SK-N-SH treated with all-trans-retinoic acid at 6 μM for 48 hours (cell line): Measurements from ENCODE around the gene KRT4.

Experiments
- ATAC-seq: fragments of 200-7000 bp; cut with Tn5 transposase; 3 replicates; pipeline ENCODE4 v1.9.1; 2020; ENCODE audit warnings: mild to moderate bottlenecking, moderate library complexity
- ARNTL ChIP-seq: fragments of 450-650 bp; formaldehyde crosslinking; IDR thresholded peaks from 2 replicates; pipeline ENCODE4 v1.5.0; 2020; ENCODE audit warnings: low read depth, mild to moderate bottlenecking, moderate library complexity, borderline replicate concordance
- BACH2 ChIP-seq: fragments of 250-450 bp; sonication (Bioruptor Pico); IDR thresholded peaks from 2 replicates; pipeline ENCODE4 v1.9.0; 2021; ENCODE audit warnings: mild to moderate bottlenecking, borderline replicate concordance
- CSDC2 ChIP-seq: fragments of 250-450 bp; sonication (Bioruptor Pico); IDR thresholded peaks from 2 replicates; pipeline ENCODE4 v1.5.0; 2020; ENCODE audit warnings: mild to moderate bottlenecking, moderate library complexity
- ESRRG ChIP-seq: fragments of 250-450 bp; sonication (Bioruptor Pico); IDR thresholded peaks from 2 replicates; pipeline ENCODE4 v1.6.1; 2021; ENCODE audit warnings: mild to moderate bottlenecking
- GLIS3 ChIP-seq: fragments of 250-450 bp; sonication (Bioruptor Pico); IDR thresholded peaks from 2 replicates; pipeline ENCODE4 v1.5.0; 2020; ENCODE audit warnings: mild to moderate bottlenecking, moderate library complexity
- ISL1 ChIP-seq: fragments of 250-450 bp; sonication (Bioruptor Pico); IDR thresholded peaks from 2 replicates; pipeline ENCODE4 v2.1.2; 2022; ENCODE audit warnings: mild to moderate bottlenecking, moderate library complexity
- OSR1 ChIP-seq: fragments of 250-450 bp; sonication (Bioruptor Pico); IDR thresholded peaks from 2 replicates; pipeline ENCODE4 v1.8.0; 2022; ENCODE audit warnings: moderate library complexity, mild to moderate bottlenecking, inconsistent platforms
- PPARA ChIP-seq: fragments of 250-450 bp; sonication (Bioruptor Pico); IDR thresholded peaks from 2 replicates; pipeline ENCODE4 v1.5.0; 2020; ENCODE audit warnings: mild to moderate bottlenecking, borderline replicate concordance
- SNAI2 ChIP-seq: fragments of 250-450 bp; sonication (Bioruptor Pico); IDR thresholded peaks from 2 replicates; pipeline ENCODE4 v1.5.0; 2020; ENCODE audit warnings: mild to moderate bottlenecking, moderate library complexity
- TOX ChIP-seq: fragments of 250-450 bp; sonication (Bioruptor Pico); IDR thresholded peaks from 2 replicates; pipeline ENCODE4 v1.8.0; 2021; ENCODE audit warnings: mild to moderate bottlenecking, moderate library complexity, borderline replicate concordance
- ZC3H10 ChIP-seq: fragments of 250-450 bp; sonication (Bioruptor Pico); IDR thresholded peaks from 2 replicates; pipeline ENCODE4 v1.5.1; 2021; ENCODE audit warnings: mild to moderate bottlenecking, moderate library complexity
- ZFP3 ChIP-seq: fragments of 250-450 bp; sonication (Bioruptor Pico); IDR thresholded peaks from 2 replicates; pipeline ENCODE4 v1.5.0; 2020; ENCODE audit warnings: mild to moderate bottlenecking, moderate library complexity
- ZFP30 ChIP-seq: fragments of 450-650 bp; formaldehyde crosslinking; IDR thresholded peaks from 2 replicates; pipeline ENCODE4 v1.5.0; 2022; ENCODE audit warnings: mild to moderate bottlenecking, moderate library complexity
- ZNF70 ChIP-seq: fragments of 450-650 bp; formaldehyde crosslinking; IDR thresholded peaks from 2 replicates; pipeline ENCODE4 v1.5.0; 2020; ENCODE audit warnings: mild to moderate bottlenecking, moderate library complexity
- ZNF8 ChIP-seq: fragments of 450-650 bp; formaldehyde crosslinking; IDR thresholded peaks from 2 replicates; pipeline ENCODE4 v1.5.0; 2020; ENCODE audit warnings: mild to moderate bottlenecking, moderate library complexity
- TF ChIP-seq, protein P1 (sequence below): fragments of 250-450 bp; sonication (Bioruptor Pico); IDR thresholded peaks from 2 replicates; pipeline ENCODE4 v1.5.1; 2020; ENCODE audit warnings: low read depth, mild to moderate bottlenecking, moderate library complexity
- TF ChIP-seq, protein P2 (sequence below): fragments of 250-450 bp; sonication (Bioruptor Pico); IDR thresholded peaks from 2 replicates; pipeline ENCODE4 v1.5.0; 2020; ENCODE audit warnings: mild to moderate bottlenecking, moderate library complexity
- TF ChIP-seq, protein P3 (sequence below): fragments of 250-450 bp; sonication (Bioruptor Pico); IDR thresholded peaks from 2 replicates; pipeline ENCODE4 v1.8.0; 2020; ENCODE audit warnings: mild to moderate bottlenecking, moderate library complexity, borderline replicate concordance
- TF ChIP-seq, protein P4 (sequence below): fragments of 250-450 bp; sonication (Bioruptor Pico); IDR thresholded peaks from 2 replicates; pipeline ENCODE4 v1.8.0; 2021; ENCODE audit warnings: low read depth, mild to moderate bottlenecking, moderate library complexity, borderline replicate concordance

KRT4 gene

DNA sequence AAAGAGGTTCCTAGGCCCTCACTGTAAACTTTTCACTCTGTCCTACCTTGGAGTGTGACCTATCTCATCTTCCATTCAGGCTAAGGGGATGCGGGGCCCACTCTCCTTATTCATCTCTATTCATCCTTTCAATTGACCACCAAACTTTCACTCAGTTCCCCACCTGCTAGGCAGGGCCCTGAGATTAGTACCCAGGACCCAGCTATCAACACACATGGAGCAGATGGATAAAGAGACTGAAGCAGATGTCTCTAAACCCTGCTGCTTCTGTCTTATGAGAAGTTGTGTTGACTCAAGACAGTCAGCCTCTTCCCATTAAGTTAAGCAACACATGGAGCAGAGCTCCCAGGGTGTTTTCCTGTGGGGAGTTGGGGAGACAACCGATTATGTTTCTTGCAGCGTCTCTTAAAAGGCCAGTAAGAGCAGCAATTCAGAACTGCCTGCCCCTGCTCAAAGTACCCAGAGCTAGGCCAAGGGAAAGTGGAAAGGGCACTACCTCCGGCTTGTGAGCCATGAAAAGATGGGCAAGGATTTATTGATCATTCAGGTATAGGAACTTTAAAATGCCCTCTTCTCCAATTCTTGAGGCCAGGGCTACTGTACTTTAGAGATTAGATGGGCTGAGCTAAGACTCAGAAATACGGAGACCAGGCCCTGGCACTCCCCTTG, 47.4 kb downstream of the KRT4 start:
- TF ChIP-seq, protein P1, sequence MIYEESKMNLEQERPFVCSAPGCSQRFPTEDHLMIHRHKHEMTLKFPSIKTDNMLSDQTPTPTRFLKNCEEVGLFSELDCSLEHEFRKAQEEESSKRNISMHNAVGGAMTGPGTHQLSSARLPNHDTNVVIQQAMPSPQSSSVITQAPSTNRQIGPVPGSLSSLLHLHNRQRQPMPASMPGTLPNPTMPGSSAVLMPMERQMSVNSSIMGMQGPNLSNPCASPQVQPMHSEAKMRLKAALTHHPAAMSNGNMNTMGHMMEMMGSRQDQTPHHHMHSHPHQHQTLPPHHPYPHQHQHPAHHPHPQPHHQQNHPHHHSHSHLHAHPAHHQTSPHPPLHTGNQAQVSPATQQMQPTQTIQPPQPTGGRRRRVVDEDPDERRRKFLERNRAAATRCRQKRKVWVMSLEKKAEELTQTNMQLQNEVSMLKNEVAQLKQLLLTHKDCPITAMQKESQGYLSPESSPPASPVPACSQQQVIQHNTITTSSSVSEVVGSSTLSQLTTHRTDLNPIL = no peak
- TF ChIP-seq, protein P2, sequence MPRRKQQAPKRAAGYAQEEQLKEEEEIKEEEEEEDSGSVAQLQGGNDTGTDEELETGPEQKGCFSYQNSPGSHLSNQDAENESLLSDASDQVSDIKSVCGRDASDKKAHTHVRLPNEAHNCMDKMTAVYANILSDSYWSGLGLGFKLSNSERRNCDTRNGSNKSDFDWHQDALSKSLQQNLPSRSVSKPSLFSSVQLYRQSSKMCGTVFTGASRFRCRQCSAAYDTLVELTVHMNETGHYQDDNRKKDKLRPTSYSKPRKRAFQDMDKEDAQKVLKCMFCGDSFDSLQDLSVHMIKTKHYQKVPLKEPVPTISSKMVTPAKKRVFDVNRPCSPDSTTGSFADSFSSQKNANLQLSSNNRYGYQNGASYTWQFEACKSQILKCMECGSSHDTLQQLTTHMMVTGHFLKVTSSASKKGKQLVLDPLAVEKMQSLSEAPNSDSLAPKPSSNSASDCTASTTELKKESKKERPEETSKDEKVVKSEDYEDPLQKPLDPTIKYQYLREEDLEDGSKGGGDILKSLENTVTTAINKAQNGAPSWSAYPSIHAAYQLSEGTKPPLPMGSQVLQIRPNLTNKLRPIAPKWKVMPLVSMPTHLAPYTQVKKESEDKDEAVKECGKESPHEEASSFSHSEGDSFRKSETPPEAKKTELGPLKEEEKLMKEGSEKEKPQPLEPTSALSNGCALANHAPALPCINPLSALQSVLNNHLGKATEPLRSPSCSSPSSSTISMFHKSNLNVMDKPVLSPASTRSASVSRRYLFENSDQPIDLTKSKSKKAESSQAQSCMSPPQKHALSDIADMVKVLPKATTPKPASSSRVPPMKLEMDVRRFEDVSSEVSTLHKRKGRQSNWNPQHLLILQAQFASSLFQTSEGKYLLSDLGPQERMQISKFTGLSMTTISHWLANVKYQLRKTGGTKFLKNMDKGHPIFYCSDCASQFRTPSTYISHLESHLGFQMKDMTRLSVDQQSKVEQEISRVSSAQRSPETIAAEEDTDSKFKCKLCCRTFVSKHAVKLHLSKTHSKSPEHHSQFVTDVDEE (CRISPR knock-in tag) = no peak
- TF ChIP-seq SNAI2 (no peak), ZNF8 (no peak), PPARA (no peak)
- TF ChIP-seq, protein P3, sequence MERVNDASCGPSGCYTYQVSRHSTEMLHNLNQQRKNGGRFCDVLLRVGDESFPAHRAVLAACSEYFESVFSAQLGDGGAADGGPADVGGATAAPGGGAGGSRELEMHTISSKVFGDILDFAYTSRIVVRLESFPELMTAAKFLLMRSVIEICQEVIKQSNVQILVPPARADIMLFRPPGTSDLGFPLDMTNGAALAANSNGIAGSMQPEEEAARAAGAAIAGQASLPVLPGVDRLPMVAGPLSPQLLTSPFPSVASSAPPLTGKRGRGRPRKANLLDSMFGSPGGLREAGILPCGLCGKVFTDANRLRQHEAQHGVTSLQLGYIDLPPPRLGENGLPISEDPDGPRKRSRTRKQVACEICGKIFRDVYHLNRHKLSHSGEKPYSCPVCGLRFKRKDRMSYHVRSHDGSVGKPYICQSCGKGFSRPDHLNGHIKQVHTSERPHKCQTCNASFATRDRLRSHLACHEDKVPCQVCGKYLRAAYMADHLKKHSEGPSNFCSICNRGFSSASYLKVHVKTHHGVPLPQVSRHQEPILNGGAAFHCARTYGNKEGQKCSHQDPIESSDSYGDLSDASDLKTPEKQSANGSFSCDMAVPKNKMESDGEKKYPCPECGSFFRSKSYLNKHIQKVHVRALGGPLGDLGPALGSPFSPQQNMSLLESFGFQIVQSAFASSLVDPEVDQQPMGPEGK = no peak
- ATAC-seq = no peak

DNA sequence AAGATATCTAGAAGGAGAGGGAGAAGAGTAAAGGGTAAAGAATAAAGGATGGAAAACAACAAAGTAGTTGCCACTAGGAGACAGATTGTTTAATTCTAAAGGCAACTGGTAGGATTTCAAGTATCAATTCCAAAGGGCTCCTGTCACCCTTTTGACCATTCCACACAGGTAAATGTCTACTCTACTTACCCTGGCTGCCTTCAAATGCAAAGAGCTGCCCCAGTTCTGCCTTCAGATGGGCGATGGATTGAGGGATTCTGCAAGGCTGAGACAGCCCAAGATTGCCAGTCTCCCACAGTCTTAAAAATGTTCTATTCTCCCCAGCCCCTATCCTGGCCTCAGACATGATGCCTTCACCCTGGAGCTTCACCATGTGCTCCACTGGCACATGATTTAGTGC, 48.2 kb downstream of the KRT4 start:
- TF ChIP-seq ESRRG (CRISPR knock-in tag) (no peak), ZC3H10 (CRISPR knock-in tag) (no peak), CSDC2 (CRISPR knock-in tag) (no peak), ZFP30 (CRISPR knock-in tag) (no peak), ISL1 (no peak)
- TF ChIP-seq, protein P3 = no peak
- no peak for ATAC-seq

DNA sequence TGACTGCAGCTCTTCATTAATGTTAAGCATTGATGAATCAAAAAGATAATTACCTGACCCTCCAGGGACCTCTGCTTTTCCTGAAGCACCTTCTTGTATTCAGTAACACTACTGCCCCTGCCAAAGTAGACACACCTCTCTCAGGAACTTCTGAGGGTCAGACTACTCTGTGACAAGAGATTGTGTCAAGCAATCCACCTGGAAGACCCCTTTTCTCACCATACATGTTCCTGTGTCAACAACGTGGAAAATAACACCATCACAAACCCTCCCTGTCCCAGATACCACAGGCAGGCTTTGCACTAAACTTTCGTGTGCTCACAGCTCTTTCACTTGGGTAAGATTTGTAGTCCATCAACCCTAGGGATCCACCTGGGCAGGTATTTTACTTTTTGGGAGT, 49.9 kb downstream of the KRT4 start:
- no peak for ATAC-seq

DNA sequence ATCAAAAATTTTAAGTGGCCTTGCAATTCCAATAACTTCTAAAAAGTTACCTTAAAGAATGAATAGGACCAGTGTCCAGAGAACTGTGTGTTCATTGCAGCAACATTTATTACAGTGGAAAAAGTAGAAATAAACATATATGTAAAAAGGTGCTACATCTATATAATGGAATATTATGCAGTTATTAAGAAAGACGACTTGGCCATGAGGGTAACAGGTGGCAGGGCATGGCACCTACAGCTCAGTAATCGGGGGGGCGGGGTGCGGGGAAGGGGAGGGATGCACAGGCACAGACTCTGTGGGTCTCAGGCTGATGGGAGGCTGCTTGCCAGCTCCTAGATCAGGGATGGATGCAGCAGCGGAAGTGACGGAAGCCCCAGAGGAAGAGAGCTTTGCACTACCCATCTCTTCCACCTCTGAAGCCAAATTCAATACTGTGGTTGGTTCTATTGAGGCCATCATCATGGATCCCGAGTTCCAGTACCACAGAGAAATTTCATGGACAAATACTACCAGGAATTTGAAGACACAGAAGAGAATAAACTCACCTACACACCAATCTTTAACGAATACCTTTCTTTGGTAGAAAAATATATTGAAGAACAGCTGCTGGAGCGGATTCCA, 50.8 kb downstream of the KRT4 start:
- no peak for TF ChIP-seq ZC3H10 (CRISPR knock-in tag)

More for the DNA sequence above, 49.9 kb downstream of the KRT4 start:
- TF ChIP-seq ZC3H10 (CRISPR knock-in tag) = no peak
- TF ChIP-seq BACH2 = no peak
- TF ChIP-seq GLIS3 (CRISPR knock-in tag) = no peak
- TF ChIP-seq TOX (CRISPR knock-in tag) = no peak
- no peak for TF ChIP-seq ISL1
- no peak for TF ChIP-seq ZNF8
- TF ChIP-seq OSR1 (CRISPR knock-in tag) = no peak
- no peak for TF ChIP-seq ESRRG (CRISPR knock-in tag)

DNA sequence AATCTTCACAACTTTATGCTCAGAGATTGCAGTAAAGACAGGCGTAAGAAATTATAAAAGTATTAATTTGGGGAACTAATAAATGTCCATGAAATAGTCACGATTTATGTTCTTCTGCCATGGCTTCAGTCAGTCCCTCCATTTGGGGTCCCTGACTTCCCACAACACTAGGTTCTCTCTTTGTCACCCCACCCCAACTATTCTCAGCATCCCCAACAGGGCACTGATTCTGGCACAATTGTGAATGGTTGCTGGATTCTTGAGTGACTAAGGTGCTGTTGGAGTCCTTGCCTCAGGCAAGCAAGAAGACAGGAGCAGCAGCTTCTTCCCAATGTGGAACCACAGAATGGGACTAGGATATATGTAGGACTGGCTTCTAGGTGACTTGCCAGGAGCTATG, 52.1 kb downstream of the KRT4 start:
- no peak for ATAC-seq
- TF ChIP-seq ARNTL (CRISPR knock-in tag) = no peak
- TF ChIP-seq, protein P4, sequence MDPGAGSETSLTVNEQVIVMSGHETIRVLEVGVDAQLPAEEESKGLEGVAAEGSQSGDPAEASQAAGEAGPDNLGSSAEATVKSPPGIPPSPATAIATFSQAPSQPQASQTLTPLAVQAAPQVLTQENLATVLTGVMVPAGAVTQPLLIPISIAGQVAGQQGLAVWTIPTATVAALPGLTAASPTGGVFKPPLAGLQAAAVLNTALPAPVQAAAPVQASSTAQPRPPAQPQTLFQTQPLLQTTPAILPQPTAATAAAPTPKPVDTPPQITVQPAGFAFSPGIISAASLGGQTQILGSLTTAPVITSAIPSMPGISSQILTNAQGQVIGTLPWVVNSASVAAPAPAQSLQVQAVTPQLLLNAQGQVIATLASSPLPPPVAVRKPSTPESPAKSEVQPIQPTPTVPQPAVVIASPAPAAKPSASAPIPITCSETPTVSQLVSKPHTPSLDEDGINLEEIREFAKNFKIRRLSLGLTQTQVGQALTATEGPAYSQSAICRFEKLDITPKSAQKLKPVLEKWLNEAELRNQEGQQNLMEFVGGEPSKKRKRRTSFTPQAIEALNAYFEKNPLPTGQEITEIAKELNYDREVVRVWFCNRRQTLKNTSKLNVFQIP = no peak
- no peak for TF ChIP-seq GLIS3 (CRISPR knock-in tag)
- TF ChIP-seq, protein P1 = no peak
- TF ChIP-seq ZNF8 = no peak
- TF ChIP-seq OSR1 (CRISPR knock-in tag) = no peak
- TF ChIP-seq SNAI2 = no peak
- no peak for TF ChIP-seq ESRRG (CRISPR knock-in tag)
- TF ChIP-seq, protein P2 (CRISPR knock-in tag) = no peak
- no peak for TF ChIP-seq ZNF70 (CRISPR knock-in tag)
- TF ChIP-seq BACH2 = no peak
- TF ChIP-seq TOX (CRISPR knock-in tag) = no peak
- TF ChIP-seq ZC3H10 (CRISPR knock-in tag) = no peak
- TF ChIP-seq ZFP3 (CRISPR knock-in tag) = no peak
- no peak for TF ChIP-seq CSDC2 (CRISPR knock-in tag)

More for the DNA sequence above, 50.8 kb downstream of the KRT4 start:
- no peak for ATAC-seq
